ENCODE measurements around the gene TMCC3.

GRCh38 chr12:94603434-94604365, 46.7 kb downstream of the TMCC3 start:
- TF ChIP-seq CTCF (IDR thresholded peaks at IDR 0.05), result peak in 3 of 4 experiments; percentile 26 to 34 (median 27)
- TF ChIP-seq POLR2A (IDR thresholded peaks at IDR 0.05), result no peak

Measured in prostate gland (tissue), 2 donors.